Midbrain (tissue), 1 donor: ENCODE data around the gene CD37.

Source experiments
- DNase-seq: peaks from one replicate; lab custom pipeline; 2025; lab: John Stamatoyannopoulos, UW

CD37 gene

DNA sequence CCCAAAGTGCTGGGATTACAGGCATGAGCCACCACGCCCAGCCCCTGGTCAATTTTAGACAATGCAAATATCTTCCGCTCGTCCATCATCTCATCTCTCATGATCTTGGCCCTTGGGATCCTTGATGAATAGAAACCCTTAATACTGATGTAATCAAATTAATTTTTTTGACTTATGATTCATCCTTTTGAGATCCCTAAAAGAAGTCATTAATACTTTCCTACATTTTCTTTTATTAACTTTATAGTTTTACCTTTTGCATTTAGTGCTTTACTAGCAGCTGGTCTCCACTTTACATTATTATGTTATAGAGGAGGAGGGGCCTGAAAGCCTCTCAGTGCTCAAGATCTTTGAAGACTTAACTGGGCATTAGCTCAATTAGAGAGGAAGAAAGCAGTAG lies 45.2 kb downstream of the CD37 start:
- no peak for DNase-seq

DNA sequence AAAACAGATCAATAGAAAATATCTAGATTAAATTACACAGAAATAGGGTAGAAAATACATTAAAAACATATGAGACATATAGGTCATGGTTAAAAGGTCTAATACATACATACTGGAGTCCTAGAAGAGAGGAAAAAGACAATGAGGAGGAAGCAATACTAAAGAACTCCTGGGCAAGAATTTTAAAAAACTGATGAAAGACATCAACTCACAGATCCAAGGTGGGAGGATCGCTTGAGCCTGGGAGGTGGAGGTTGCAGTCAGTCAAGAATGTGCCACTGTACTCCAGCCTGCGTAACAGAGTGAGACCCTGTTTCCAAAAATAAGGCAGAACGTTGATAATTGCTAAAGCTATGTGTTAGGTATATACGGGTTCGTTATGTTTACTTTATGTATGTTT lies 47.4 kb downstream of the CD37 start:
- DNase-seq, result no peak

DNA sequence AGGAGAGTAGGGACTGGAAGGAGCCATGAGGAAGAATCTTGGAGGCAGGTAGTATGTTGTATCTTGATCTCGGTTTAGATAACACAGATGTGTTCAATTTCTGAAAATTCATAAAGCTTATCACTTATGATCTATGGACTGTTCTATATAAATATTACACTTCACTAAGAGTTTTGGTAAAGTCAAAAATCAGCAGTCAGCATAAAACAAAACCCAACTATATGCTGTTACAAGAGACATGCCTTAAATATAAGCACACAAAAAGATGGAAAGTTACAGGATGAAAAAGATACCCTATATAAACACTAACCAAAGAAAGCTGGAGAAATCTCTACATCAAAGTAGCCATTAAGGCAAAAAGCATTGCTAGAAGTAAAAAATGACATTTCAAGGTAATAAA lies 48.4 kb downstream of the CD37 start:
- no peak for DNase-seq

DNA sequence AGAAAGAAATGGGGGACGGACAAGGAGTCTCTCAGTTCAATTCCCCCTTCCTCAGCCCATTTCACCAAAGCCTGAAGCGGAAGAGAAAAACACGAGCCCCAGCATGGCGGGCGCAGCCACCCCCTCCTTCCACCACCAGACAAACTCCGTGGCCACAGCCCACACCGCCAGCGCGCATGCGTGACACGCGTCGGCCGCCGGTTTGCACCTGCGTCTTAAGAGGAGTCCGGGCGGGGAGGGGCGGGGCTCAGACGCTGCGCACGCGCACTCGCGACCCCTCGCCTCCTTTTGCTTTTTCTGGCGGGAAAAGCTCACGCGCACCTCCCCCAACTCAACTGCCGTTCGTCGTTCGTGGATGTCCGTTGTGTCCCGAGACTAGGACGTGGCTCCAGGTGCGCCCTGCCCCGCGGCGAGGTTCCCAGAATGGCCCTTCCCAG lies 52.7 kb downstream of the CD37 start, which contains the start of gene KASH5:
TSS of gene KASH5 (plus strand) at position 314 of the 437 bp plus-strand sequence. CDS start 2,635 bp downstream, outside the sequence.
- no peak for DNase-seq

DNA sequence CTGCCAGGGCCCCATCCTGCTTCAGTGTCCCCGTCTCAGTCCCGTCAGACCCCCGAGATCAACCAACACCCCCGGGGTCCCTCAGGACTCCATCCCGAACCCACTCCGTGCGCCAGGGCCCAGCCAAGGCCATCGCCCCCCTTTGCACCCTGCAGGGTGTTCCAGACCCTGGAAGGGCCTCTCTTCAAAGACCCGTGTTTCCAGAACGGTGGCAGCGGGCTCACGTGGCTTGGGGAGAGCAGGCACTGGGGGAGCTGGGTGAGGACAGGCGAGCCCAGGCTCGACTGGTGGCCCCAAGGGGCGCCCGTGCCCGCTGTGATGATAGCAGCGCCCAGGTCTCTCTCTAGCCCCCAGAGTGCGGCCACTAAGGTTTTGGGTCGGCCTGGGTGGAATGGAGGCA lies 54.2 kb downstream of the CD37 start:
- no peak for DNase-seq
